Measurements from ENCODE around the gene GLYATL1B.
A peak's percentile ranks its signal among the peaks of the same experiment; 100 is the strongest.

- TF ChIP-seq MAX (IDR thresholded peaks at IDR 0.05; ENCODE audit: low read depth, low read length) (peak; percentile 12; the same call in 1 of the 2 replicates), CTCF (IDR thresholded peaks at IDR 0.05 in 2 of 3, conservative IDR thresholded peaks at IDR 0.05 in 1 of 3; ENCODE audit: control insufficient read depth in 2 of 3, extremely low read depth in 1 of 3, insufficient read depth in 1 of 3, low read depth in 3 of 3, low read length in 3 of 3) (no peak), ELK1 (IDR thresholded peaks at IDR 0.05; ENCODE audit: low read depth, low read length) (no peak), TBL1XR1 (IDR thresholded peaks at IDR 0.05; ENCODE audit: low read depth, low read length) (no peak), PAX5 (IDR thresholded peaks at IDR 0.05; ENCODE audit: borderline replicate concordance, low read depth, low read length) (no peak; the same call in 1 of the 2 replicates), HDGF (IDR thresholded peaks at IDR 0.05) (no peak), POLR2A (IDR thresholded peaks at IDR 0.05; ENCODE audit: low read depth, low read length) (peak; percentile 79), MTA3 (IDR thresholded peaks at IDR 0.05; ENCODE audit: borderline replicate concordance, low read length) (no peak), MLLT1 (IDR thresholded peaks at IDR 0.05) (no peak)
Measured at GRCh38 chr11:59106363-59107336, 20.5 kb downstream of the GLYATL1B start, which contains the start of gene FAM111B.

All from GM12878 (cell line).